SHP77 (cell line): ENCODE data around the gene TUBG2.

ENCODE experiments used
- DNase-seq, 2 experiments: peaks; one replicate each; lab custom pipeline; 2025; lab: John Stamatoyannopoulos, UW

Gene TUBG2

GRCh38 chr17:42676424-42677011, 17.4 kb downstream of the TUBG2 start, which contains the start of gene PLEKHH3:
Gene PLEKHH3 (minus strand): TSS chr17:42676994. CDS start chr17:42676563, 431 bp downstream.
- no peak for DNase-seq

DNA sequence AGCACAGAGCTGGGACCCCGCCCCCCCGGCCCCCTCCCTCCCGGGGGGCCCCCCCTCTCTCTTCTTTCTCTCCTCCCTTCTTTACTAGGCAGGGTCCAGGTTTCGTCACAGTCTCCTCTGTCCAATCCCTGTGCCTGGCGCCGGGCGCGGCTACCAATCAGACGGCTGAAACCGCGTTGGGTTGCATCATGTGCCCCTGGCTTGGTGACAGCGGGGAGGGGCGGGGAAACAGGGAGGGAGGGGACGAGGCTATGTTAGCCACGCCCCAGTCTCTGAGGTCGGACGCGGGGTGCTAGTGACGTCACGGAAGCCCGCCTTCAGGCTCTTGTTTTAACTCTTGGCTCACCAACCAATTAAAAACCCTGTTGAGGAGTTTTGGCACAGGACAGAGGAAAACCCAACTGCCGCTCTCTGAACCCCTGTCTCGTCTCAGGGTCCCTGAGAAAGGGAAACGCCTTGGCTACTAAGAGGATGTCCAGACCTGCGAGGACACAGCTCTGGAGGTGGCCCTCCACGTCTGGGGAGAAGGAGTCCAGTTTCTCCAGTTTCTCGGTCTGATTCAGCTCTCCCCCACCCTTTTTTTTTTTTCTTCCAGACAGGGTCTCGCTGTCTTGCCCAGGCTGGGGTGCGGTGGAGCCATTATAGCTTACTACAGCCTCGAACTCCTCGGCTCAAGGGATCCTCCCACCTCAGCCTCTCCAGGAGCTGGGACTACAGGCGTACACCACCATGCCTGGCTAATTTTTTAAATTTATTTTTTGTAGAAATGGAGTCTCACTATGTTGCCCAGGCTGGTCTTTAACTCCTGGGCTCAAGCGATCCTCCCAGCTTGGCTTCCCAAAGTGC, 18.2 kb downstream of the TUBG2 start:
- peak; percentile 97 to 98 for DNase-seq

DNA sequence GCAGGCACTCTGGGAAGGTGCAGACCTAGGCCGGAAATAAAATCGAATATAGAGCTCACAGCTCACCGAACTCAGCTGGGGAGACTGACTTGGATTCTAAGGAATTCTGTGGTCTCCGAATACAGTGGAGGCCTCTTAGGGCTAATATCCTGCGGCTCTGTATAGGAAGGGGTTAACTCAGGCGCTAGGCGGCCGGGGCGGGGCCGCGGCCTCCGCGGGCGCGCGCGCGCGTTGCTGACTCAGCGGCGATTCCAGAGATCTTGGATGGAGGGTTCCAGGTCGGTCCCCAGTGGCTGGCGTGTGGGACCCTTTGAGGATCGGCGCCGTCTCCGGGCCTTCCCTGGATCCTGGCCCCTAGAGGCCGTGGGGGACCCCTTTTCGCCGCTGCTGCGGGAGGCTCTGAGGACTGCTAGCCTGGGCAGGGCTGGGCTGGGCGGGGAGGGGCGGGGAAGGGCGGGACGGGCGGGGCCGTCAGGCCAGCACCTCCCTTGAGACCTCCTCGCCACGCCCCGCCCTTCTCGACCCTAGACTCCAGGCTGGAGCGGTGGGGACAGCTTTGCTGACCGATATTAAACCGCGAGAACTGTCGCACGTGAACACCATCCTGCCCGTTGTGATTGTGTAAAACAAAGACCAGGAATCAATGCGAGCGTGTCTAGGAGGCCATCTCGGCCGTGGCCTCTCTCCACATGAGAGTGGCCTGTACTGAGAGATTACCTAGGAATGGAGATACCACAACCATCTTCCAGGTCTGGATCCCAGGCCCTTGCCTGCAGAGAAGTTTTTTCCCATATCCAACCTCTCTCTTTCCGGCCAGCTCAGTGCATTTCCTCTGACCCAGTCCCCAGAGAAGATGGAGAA, 19.1 kb downstream of the TUBG2 start:
- peak; percentile 95 to 96 for DNase-seq

GRCh38 chr17:42678951-42679491, 19.9 kb downstream of the TUBG2 start:
- DNase-seq = peak; percentile 42 to 54

GRCh38 chr17:42679492-42680330, 20.6 kb downstream of the TUBG2 start:
- peak; percentile 63 to 71 for DNase-seq

DNA sequence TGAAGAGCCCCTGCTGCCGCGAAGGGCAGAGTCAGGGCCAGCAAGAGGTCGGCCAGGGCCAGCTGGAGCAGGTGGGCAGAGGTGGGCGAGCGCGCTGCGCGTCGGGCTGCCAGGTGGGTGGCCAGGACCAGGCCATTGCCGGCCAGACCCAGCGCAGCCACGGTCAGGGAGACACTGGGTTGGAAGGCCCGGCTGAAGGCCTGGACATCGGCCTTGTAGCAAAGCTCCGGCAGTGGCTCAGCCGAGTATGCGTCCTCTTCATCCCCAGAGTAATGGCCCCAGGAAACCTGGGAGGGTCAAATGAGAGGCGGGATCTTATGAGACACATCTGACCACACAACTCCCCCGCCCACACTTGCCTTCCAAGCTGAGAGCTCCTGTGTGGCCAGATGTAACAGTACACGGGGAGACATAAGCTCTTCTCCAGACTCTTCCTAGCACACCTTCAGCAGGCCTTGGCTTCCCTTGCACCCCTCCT, 21.3 kb downstream of the TUBG2 start:
- DNase-seq = peak; percentile 52 to 80

DNA sequence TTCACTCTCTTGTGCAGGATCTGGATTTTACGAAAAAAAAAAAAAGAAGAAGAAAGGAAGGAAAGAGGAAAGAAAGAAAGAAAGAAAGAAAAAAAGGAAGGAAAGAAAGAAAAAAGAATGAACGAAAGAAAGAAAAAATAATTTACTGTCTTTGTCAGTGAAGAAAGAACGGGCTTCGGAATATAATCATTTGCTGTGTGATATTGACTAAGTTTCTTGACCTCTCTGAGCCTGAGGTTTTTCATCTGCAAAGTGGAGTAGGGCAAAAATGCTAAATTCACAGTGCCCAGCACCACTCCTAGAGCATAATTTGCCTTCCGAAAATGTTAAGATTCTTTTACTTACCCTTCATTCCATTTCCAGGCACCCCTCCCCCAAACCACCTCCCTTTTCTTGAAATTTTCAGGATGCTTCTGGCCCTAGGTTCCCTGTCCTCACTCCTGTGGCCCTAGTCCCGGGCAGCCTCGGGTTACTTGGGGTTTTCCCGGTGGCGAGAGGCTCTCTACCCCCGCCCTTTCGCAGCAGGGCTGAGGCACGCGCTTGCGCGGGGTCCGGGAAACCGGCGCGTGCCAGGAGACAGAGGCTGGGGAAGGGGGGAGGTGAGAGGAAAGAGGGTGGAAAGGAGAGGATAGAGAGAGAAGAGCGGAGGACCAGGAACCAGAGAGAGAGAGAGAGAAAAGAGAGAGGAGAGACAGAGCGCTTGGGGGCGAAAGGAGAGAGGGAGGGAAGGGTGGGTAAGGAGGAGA, 23.1 kb downstream of the TUBG2 start, which contains the start of gene CNTNAP1:
Gene CNTNAP1 (plus strand): TSS at position 556 of the 746 bp plus-strand sequence. CDS start 299 bp downstream, outside the sequence.
- DNase-seq = peak; percentile 67 to 81

DNA sequence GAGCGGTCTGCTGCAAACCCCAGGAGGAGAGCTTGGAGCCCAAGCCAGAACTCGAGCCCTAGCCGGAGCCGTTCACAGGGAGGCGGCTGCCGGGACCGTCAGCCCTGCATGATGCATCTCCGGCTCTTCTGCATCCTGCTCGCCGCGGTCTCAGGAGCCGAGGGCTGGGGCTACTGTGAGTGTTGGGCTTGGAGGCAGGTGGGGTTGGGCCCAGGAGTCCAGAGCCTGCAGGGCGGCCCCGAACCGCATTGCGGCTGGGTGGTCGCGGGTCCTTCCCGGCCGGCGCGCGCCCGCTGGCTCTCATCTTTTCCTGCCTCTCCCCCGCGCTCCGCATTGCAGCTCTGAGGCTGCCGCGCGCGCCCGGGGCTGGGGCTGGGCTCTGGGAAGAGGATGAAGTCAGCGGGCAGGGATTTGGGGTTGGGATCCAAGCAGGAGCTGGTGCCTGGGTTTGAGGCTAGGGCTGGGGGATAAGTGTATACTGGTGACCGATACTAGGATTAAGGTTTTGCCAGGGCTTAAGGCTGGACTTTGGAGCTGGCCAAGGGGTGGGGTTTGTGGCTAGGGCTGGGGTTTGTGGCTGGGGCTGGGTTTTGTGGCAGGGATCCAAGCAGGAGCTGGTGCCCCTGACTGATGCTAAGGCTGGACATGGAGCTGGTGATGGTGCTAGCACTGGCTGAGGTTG, 23.8 kb downstream of the TUBG2 start:
- peak; percentile 54 to 57 for DNase-seq

- no peak for DNase-seq
These were observed 24.4 kb downstream of the TUBG2 start for GRCh38 chr17:42683407-42684034.

DNA sequence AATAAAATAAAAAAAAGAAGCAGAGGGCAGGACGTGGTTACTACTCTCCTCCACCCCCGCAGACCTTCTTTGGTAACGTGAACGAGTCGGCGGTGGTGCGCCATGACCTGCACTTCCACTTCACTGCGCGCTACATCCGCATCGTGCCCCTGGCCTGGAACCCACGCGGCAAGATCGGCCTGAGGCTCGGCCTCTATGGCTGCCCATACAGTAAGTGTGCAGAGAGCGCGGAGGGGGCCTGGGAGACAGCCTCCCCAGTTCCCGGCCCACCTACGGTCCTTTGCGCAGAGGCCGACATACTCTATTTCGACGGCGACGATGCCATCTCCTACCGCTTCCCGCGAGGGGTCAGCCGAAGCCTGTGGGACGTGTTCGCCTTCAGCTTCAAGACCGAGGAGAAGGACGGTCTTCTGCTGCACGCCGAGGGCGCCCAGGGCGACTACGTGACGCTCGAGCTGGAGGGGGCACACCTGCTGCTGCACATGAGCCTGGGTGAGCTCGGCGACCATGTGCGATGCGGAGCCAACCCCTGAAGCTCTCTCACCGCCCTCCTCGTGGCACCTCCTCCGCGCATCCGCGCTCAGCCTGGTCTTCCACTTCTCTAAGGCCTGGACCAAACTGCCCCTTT, 26.0 kb downstream of the TUBG2 start:
- DNase-seq = no peak

GRCh38 chr17:42685831-42686230, 26.7 kb downstream of the TUBG2 start:
- no peak for DNase-seq

DNA sequence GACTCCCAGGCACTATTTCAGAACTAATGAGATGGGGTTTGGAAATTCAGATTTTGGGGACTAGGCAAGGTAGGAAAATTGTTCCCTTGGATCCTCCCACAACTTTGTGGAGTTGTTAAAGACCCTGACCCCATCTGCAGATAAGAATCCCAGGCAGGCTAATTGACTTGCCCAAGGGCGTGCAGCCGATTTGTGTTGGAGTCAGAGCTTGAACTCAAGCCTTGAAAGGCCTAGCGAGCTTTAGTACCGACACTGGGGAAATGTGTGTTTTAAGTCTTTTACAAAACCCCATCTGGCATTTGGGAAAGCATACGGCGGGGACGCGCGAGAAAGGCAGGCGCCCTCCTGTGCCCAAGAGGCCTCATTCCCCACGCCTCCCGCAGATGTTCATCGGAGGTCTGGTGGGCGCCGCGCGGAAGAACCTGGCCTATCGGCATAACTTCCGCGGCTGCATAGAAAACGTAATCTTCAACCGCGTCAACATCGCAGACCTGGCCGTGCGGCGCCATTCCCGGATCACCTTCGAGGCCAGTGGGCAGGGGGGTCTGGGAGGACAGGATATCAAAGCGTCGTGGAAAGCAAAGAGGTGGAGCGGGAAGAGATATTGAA, 27.5 kb downstream of the TUBG2 start:
- no peak for DNase-seq

DNA sequence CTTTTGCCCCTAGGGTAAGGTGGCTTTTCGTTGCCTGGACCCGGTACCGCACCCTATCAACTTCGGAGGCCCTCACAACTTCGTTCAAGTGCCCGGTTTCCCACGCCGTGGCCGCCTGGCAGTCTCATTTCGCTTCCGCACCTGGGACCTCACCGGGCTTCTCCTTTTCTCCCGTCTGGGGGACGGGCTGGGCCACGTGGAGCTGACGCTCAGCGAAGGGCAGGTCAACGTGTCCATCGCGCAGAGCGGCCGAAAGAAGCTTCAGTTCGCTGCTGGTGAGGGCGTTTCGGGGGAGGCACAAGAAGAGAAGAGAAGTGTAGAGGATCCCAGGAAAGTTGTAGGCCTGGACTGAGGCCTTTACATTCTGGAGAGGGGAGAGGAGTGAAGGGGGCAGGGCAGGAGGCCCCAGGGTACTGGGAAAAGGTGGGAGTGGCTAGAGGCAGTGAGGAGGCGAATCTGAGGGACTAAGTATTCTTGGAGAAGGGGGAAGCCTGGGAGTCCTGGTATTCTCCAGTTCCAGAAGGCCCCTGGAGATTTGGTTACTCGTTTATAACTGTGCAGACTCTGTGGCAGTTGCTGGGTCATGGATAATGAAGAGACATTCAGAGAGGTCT, 28.7 kb downstream of the TUBG2 start:
- no peak for DNase-seq

DNA sequence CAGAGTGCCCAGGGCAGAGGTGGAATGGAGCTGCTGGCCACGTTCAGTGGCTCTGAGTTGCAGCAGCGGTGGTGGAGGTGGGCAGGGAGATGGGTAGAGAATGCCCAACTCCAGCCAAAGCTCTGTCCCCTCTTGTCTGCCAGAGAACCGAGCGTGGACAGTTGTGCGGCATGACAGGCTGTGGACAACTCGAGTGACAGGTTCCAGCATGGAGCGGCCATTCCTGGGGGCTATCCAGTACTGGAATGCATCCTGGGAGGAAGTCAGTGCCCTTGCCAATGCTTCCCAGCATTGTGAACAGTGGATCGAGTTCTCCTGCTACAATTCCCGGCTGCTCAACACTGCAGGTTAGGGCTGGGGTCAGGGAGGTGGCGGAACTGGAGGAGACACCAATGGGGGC, 31.5 kb downstream of the TUBG2 start:
- DNase-seq = no peak

DNA sequence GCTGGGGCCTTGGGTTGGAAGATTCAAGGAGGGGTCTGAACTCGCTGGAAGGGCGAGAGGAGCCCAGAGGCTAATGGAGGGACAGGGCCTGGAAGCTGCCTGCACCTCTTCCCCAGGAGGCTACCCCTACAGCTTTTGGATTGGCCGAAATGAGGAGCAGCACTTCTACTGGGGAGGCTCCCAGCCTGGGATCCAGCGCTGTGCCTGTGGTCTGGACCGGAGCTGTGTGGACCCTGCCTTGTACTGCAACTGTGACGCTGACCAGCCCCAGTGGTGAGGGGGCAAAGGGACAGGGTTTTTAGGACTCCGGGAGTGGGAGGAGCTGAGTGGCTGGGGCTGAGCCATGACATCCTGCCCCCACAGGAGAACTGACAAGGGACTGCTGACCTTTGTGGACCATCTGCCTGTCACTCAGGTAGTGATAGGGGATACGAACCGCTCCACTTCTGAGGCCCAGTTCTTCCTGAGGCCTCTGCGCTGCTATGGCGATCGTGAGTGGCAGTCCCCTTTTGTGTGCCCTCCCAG, 32.0 kb downstream of the TUBG2 start:
- DNase-seq = no peak

DNA sequence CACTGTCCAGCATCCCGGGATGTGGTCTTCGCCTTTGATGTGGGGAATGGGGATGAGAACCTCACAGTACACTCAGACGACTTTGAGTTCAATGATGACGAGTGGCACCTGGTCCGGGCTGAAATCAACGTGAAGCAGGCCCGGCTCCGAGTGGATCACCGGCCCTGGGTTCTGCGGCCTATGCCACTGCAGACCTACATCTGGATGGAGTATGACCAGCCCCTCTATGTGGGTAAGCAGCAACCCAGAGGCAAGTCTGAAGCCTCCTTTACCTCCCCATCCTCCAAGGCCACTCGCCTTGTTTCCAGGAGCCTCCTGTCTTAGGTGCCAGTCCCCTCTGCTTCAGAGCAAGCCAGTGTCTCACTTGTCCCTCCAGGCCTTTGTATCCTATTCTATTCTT, 33.4 kb downstream of the TUBG2 start:
- no peak for DNase-seq

GRCh38 chr17:42694524-42694923, 35.4 kb downstream of the TUBG2 start:
- no peak for DNase-seq

GRCh38 chr17:42695500-42695899, 36.4 kb downstream of the TUBG2 start:
- no peak for DNase-seq
